ENCODE data around the gene CPSF4L.

- TF ChIP-seq CTCF (IDR thresholded peaks at IDR 0.05; ENCODE audit: low read length) (no peak), EZH2 (optimal IDR thresholded peaks at IDR 0.05; ENCODE audit: low read depth, low read length) (no peak), EZH2phosphoT487 (IDR thresholded peaks at IDR 0.05; ENCODE audit: low read length) (no peak)
Measured at GRCh38 chr17:73223626-73224230, 38.0 kb downstream of the CPSF4L start.

Measured in MM.1S (cell line).